ENCODE data around the gene CPNE5. TPM values are rescaled to one million over a fixed set of nuclear protein-coding genes. Genes with fewer than 3 reads are reported as not detected.

Gene CPNE5
- total RNA-seq, 2 experiments from 2014 or later: 0.99 to 1.3 TPM

- POLR2A ChIA-PET: interaction anchor here (1.9 kb wide), 1 partner anchor 23 kb away, joined by 6 read pairs; the partner anchor contains the start of gene PPIL1
- H3K27ac Mint-ChIP-seq: no peak overlapping the region
- peaks cover 5% of the 10 kb centered on the region for H3K27me3 Mint-ChIP-seq
- H3K9me3 Mint-ChIP-seq: no peaks in the 10 kb centered on the region
- H3K36me3 Mint-ChIP-seq: peaks cover 17% of the 10 kb centered on the region
- no peak overlapping the region for H3K4me3 Mint-ChIP-seq
- DNase-seq: no peak
- peaks cover 11% of the 10 kb centered on the region for H3K4me1 Mint-ChIP-seq
- no peak for ATAC-seq (ENCODE audit: low read depth)
Observed at GRCh38 chr6:36851626-36852025, 12.4 kb upstream of the CPNE5 start.

GRCh38 chr6:36851149-36851614 is 11.9 kb upstream of the CPNE5 start:
- peaks cover 5% of the 10 kb centered on the region for H3K27me3 Mint-ChIP-seq
- POLR2A ChIA-PET: no interaction called here
- ATAC-seq (ENCODE audit: low read depth) (peak; percentile 35), DNase-seq (no peak)
- H3K36me3 Mint-ChIP-seq: peaks cover 13% of the 10 kb centered on the region
- no peak overlapping the region for H3K4me3 Mint-ChIP-seq
- no peaks in the 10 kb centered on the region for H3K9me3 Mint-ChIP-seq
- H3K4me1 Mint-ChIP-seq: peaks cover 11% of the 10 kb centered on the region
- H3K27ac Mint-ChIP-seq: no peak overlapping the region

GRCh38 chr6:36850021-36850420 is 10.8 kb upstream of the CPNE5 start:
- Mint-ChIP-seq H3K4me1 (peaks cover 11% of the 10 kb centered on the region), H3K4me3 (no peak overlapping the region), H3K36me3 (peaks cover 11% of the 10 kb centered on the region), H3K27ac (no peak overlapping the region), H3K9me3 (no peaks in the 10 kb centered on the region), H3K27me3 (peaks cover 5% of the 10 kb centered on the region)
- no peak for DNase-seq
- POLR2A ChIA-PET: no interaction called here
- no peak for ATAC-seq (ENCODE audit: low read depth)

GRCh38 chr6:36848658-36849441 is 9.6 kb upstream of the CPNE5 start:
- Mint-ChIP-seq H3K27me3 (peaks cover 7% of the 10 kb centered on the region), H3K27ac (no peak overlapping the region), H3K4me3 (no peak overlapping the region), H3K9me3 (no peaks in the 10 kb centered on the region), H3K36me3 (peaks cover 4% of the 10 kb centered on the region), H3K4me1 (peaks cover 10% of the 10 kb centered on the region)
- peak; percentile 14 for ATAC-seq (ENCODE audit: low read depth)
- POLR2A ChIA-PET: interaction anchor here (1.1 kb wide), 1 partner anchor 80 kb away, joined by 3 read pairs; no protein-coding TSS in a partner anchor
- no peak for DNase-seq

GRCh38 chr6:36847991-36848390 is 8.7 kb upstream of the CPNE5 start:
- DNase-seq (no peak), ATAC-seq (ENCODE audit: low read depth) (no peak)
- peaks cover 7% of the 10 kb centered on the region for H3K27me3 Mint-ChIP-seq
- H3K4me1 Mint-ChIP-seq: peaks cover 7% of the 10 kb centered on the region
- POLR2A ChIA-PET: interaction anchor here (0.7 kb wide), 1 partner anchor 20 kb away, joined by 3 read pairs; no protein-coding TSS in a partner anchor
- no peak overlapping the region for H3K4me3 Mint-ChIP-seq
- no peak overlapping the region for H3K27ac Mint-ChIP-seq
- H3K9me3 Mint-ChIP-seq: no peaks in the 10 kb centered on the region
- peaks cover 2% of the 10 kb centered on the region for H3K36me3 Mint-ChIP-seq

GRCh38 chr6:36847152-36847551 is 7.9 kb upstream of the CPNE5 start:
- Mint-ChIP-seq H3K4me3 (no peak overlapping the region), H3K27ac (no peak overlapping the region), H3K9me3 (no peaks in the 10 kb centered on the region), H3K4me1 (peaks cover 7% of the 10 kb centered on the region), H3K27me3 (peaks cover 7% of the 10 kb centered on the region), H3K36me3 (peaks cover 2% of the 10 kb centered on the region)
- DNase-seq: no peak
- no peak for ATAC-seq (ENCODE audit: low read depth)
- POLR2A ChIA-PET: no interaction called here

GRCh38 chr6:36845233-36845632 is 6.0 kb upstream of the CPNE5 start:
- no peak for ATAC-seq (ENCODE audit: low read depth)
- POLR2A ChIA-PET: no interaction called here
- no peak for DNase-seq
- peaks cover 6% of the 10 kb centered on the region for H3K4me1 Mint-ChIP-seq
- H3K27ac Mint-ChIP-seq: no peak overlapping the region
- H3K36me3 Mint-ChIP-seq: no peaks in the 10 kb centered on the region
- H3K4me3 Mint-ChIP-seq: no peak overlapping the region
- peaks cover 17% of the 10 kb centered on the region for H3K27me3 Mint-ChIP-seq
- H3K9me3 Mint-ChIP-seq: no peaks in the 10 kb centered on the region

GRCh38 chr6:36844232-36845170 is 5.3 kb upstream of the CPNE5 start:
- DNase-seq (no peak), ATAC-seq (ENCODE audit: low read depth) (no peak)
- H3K27me3 Mint-ChIP-seq: peaks cover 20% of the 10 kb centered on the region
- H3K9me3 Mint-ChIP-seq: no peaks in the 10 kb centered on the region
- H3K27ac Mint-ChIP-seq: no peak overlapping the region
- no peak overlapping the region for H3K4me3 Mint-ChIP-seq
- no peaks in the 10 kb centered on the region for H3K36me3 Mint-ChIP-seq
- POLR2A ChIA-PET: no interaction called here
- peaks cover 6% of the 10 kb centered on the region for H3K4me1 Mint-ChIP-seq

GRCh38 chr6:36843170-36843569 is 3.9 kb upstream of the CPNE5 start:
- POLR2A ChIA-PET: no interaction called here
- no peak overlapping the region for H3K4me3 Mint-ChIP-seq
- H3K4me1 Mint-ChIP-seq: peaks cover 3% of the 10 kb centered on the region
- H3K27me3 Mint-ChIP-seq: peaks cover 23% of the 10 kb centered on the region
- DNase-seq (no peak), ATAC-seq (ENCODE audit: low read depth) (no peak)
- H3K27ac Mint-ChIP-seq: no peak overlapping the region
- no peaks in the 10 kb centered on the region for H3K36me3 Mint-ChIP-seq
- no peaks in the 10 kb centered on the region for H3K9me3 Mint-ChIP-seq

- no peaks in the 10 kb centered on the region for H3K36me3 Mint-ChIP-seq
- peaks cover 37% of the 10 kb centered on the region for H3K27me3 Mint-ChIP-seq
- H3K4me1 Mint-ChIP-seq: peaks cover 7% of the 10 kb centered on the region
- no peak overlapping the region for H3K27ac Mint-ChIP-seq
- no peaks in the 10 kb centered on the region for H3K9me3 Mint-ChIP-seq
- DNase-seq: no peak
- H3K4me3 Mint-ChIP-seq: no peak overlapping the region
- ATAC-seq (ENCODE audit: low read depth): no peak
- POLR2A ChIA-PET: no interaction called here
Observed at GRCh38 chr6:36841756-36842155, 2.5 kb upstream of the CPNE5 start.

- POLR2A ChIA-PET: no interaction called here
- peaks cover 9% of the 10 kb centered on the region for H3K4me1 Mint-ChIP-seq
- no peaks in the 10 kb centered on the region for H3K36me3 Mint-ChIP-seq
- no peak overlapping the region for H3K27ac Mint-ChIP-seq
- peaks cover 42% of the 10 kb centered on the region for H3K27me3 Mint-ChIP-seq
- ATAC-seq (ENCODE audit: low read depth): no peak
- no peaks in the 10 kb centered on the region for H3K9me3 Mint-ChIP-seq
- no peak for DNase-seq
- peak overlapping the region; percentile 64 for H3K4me3 Mint-ChIP-seq
Observed at GRCh38 chr6:36840432-36841403, 1.5 kb upstream of the CPNE5 start.

- Mint-ChIP-seq H3K27ac (no peak overlapping the region), H3K9me3 (no peaks in the 10 kb centered on the region), H3K4me3 (peak overlapping the region; percentile 65), H3K36me3 (no peaks in the 10 kb centered on the region), H3K27me3 (peaks cover 45% of the 10 kb centered on the region), H3K4me1 (peaks cover 9% of the 10 kb centered on the region)
- POLR2A ChIA-PET: no interaction called here
- DNase-seq (peak; percentile 66), ATAC-seq (ENCODE audit: low read depth) (peak; percentile 71)
Observed at GRCh38 chr6:36839749-36840431, 646 bp upstream of the CPNE5 start.
